A673 (cell line): ENCODE data around the gene PGP. TPM values are rescaled to one million over a fixed set of nuclear protein-coding genes. Genes with fewer than 3 reads are reported as not detected.

Experiments
- BruUV-seq: library from RNA; stranded (reverse); fragments of 400-500 nt; replicated peaks from 2 replicates; lab custom pipeline; 2021; lab: Mats Ljungman, UMichigan
- CTCF ChIA-PET: fragments of 300-600 bp; sonication (Branson Sonifier 250); formaldehyde crosslinking; loops from one replicate; lab custom pipeline; 2022; ENCODE audit warnings: antibody characterized with exemption; lab: Charles Lee
- POLR2A ChIA-PET: fragments of 300-600 bp; sonication (Branson Sonifier 250); formaldehyde crosslinking; loops from one replicate; lab custom pipeline; 2022; ENCODE audit warnings: antibody characterized with exemption; ENCODE audit not compliant: low non-redundant PET; lab: Charles Lee
- DNase-seq: peaks from one replicate; pipeline ENCODE4 v3.0.0-alpha.2; 2015; ENCODE audit warnings: low spot score
- H3K27ac ChIP-seq: fragments of 200-600 bp; sonication (generic); 2 replicates; pipeline ENCODE4 v1.5.1; 2016; ENCODE audit warnings: mixed run types, low read depth, mild to moderate bottlenecking, mixed read lengths, antibody characterized with exemption, low read length; ENCODE audit not compliant: poor library complexity, severe bottlenecking
- H3K27me3 ChIP-seq: fragments of 200-600 bp; sonication (generic); replicated peaks from 2 replicates; pipeline ENCODE4 v1.6.1; 2017; ENCODE audit warnings: mixed run types, low read depth, mild to moderate bottlenecking, mixed read lengths, antibody characterized with exemption, low read length; ENCODE audit not compliant: insufficient read depth, poor library complexity
- H3K36me3 ChIP-seq: fragments of 200-600 bp; sonication (generic); 2 replicates; pipeline ENCODE4 v1.6.1; 2016; ENCODE audit warnings: mixed run types, mild to moderate bottlenecking, mixed read lengths, antibody characterized with exemption, low read length; ENCODE audit not compliant: insufficient read depth, poor library complexity, severe bottlenecking
- H3K4me1 ChIP-seq: fragments of 200-600 bp; sonication (generic); 2 replicates; pipeline ENCODE4 v1.6.1; 2017; ENCODE audit warnings: mixed run types, mild to moderate bottlenecking, mixed read lengths, antibody characterized with exemption, low read length; ENCODE audit not compliant: insufficient read depth, poor library complexity, severe bottlenecking
- H3K4me3 ChIP-seq: fragments of 200-600 bp; sonication (generic); 2 replicates; pipeline ENCODE4 v1.5.1; 2016; ENCODE audit warnings: low read depth, mixed run types, mild to moderate bottlenecking, mixed read lengths, low read length; ENCODE audit not compliant: poor library complexity, severe bottlenecking
- H3K9me3 ChIP-seq: fragments of 200-600 bp; sonication (generic); 2 replicates; pipeline ENCODE4 v1.6.1; 2016; ENCODE audit warnings: mixed run types, low read depth, mild to moderate bottlenecking, mixed read lengths, antibody characterized with exemption, low read length; ENCODE audit not compliant: poor library complexity, severe bottlenecking
- EZH2 ChIP-seq: fragments of 200-600 bp; sonication (generic); IDR thresholded peaks from 2 replicates; pipeline ENCODE4 v1.6.1; 2017; ENCODE audit warnings: borderline replicate concordance, low read depth, mild to moderate bottlenecking, mixed read lengths, antibody characterized with exemption, low read length; ENCODE audit not compliant: poor library complexity, severe bottlenecking
- intact Hi-C: fragments of 100-400 bp; cut with micrococcal nuclease; formaldehyde crosslinking; loops from one replicate; pipeline ENCODE4 v1.10.0; 2022; ENCODE audit not compliant: unreplicated experiment
- total RNA-seq: library from RNA; stranded (reverse); gene quantifications from 2 replicates; pipeline ENCODE4 v1.2.3, GENCODE V29; 2021
- TF ChIP-seq, protein P1 (sequence below): fragments of 300-800, 200-600 bp; sonication (generic); conservative IDR thresholded peaks from 2 replicates; pipeline ENCODE4 v1.5.1; 2017; ENCODE audit warnings: low read depth, mild to moderate bottlenecking, antibody characterized with exemption, low read length, moderate library complexity, mixed read lengths

Gene PGP
- total RNA-seq, 1 experiment from 2014 or later, result 26.5 TPM

- Histone ChIP-seq H3K27ac (no peak overlapping the region), H3K27me3 (no peaks in the 10 kb centered on the region), H3K36me3 (peaks cover 10% of the 10 kb centered on the region), H3K4me3 (no peak overlapping the region), H3K9me3 (no peaks in the 10 kb centered on the region), H3K4me1 (no peaks in the 10 kb centered on the region)
- no TSS peak for BruUV-seq
- ChIA-PET CTCF (no interaction called here), POLR2A (no interaction called here)
- no peak for DNase-seq
- TF ChIP-seq, protein P1, sequence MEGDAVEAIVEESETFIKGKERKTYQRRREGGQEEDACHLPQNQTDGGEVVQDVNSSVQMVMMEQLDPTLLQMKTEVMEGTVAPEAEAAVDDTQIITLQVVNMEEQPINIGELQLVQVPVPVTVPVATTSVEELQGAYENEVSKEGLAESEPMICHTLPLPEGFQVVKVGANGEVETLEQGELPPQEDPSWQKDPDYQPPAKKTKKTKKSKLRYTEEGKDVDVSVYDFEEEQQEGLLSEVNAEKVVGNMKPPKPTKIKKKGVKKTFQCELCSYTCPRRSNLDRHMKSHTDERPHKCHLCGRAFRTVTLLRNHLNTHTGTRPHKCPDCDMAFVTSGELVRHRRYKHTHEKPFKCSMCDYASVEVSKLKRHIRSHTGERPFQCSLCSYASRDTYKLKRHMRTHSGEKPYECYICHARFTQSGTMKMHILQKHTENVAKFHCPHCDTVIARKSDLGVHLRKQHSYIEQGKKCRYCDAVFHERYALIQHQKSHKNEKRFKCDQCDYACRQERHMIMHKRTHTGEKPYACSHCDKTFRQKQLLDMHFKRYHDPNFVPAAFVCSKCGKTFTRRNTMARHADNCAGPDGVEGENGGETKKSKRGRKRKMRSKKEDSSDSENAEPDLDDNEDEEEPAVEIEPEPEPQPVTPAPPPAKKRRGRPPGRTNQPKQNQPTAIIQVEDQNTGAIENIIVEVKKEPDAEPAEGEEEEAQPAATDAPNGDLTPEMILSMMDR, result no peak
- no peak for TF ChIP-seq EZH2
- intact Hi-C loops, result no loop called here
Measured at GRCh38 chr16:2165861-2166260, 48.8 kb downstream of the PGP start.

DNA sequence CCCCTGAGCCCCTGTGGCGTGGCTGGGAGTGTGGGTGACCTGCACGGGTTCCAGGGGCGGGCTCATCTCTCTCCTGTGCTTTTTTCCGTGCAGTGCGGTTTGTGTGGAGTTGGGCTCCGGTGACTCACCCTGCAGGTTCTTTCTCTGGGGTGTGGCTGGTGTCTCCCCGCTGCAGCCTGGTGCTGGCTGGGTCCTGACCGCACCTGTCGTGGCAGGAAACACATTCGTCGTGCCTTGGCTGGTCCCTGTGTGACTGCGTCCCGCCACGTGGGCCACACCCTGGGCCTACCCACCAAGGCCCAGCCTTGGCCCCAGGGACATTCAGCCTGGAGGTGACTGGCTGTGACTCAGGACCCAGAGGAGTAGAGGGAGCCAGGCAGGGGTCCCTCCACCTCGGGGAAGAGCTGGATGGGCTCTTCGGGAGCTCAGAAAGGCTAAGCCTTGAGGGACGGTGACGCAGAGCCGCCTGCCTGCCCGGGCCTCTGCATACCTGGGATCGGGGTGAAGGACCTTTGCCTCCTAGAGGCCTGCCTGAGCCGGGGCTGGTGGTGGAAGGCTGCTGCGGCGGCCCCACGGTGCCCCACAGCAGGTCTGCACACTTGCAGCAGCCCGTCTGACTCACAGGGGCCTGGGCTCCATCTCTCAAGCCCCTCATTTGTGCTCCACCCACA, 51.3 kb downstream of the PGP start:
- TF ChIP-seq, protein P1, result no peak
- no peak for TF ChIP-seq EZH2
- POLR2A ChIA-PET, result no interaction called here
- intact Hi-C loops, result no loop called here
- Histone ChIP-seq H3K27me3 (no peaks in the 10 kb centered on the region), H3K27ac (no peak overlapping the region), H3K36me3 (peaks cover 6% of the 10 kb centered on the region), H3K4me1 (peaks cover 16% of the 10 kb centered on the region), H3K4me3 (no peak overlapping the region), H3K9me3 (no peaks in the 10 kb centered on the region)
- BruUV-seq, result no TSS peak
- DNase-seq, result no peak
- CTCF ChIA-PET, result no interaction called here

- CTCF ChIA-PET, result no interaction called here
Measured at GRCh38 chr16:2162676-2163118, 51.9 kb downstream of the PGP start.

More at GRCh38 chr16:2162676-2163118, 51.9 kb downstream of the PGP start:
- DNase-seq, result no peak
- TF ChIP-seq EZH2, result no peak
- TF ChIP-seq, protein P1, result no peak
- BruUV-seq, result no TSS peak
- H3K36me3 ChIP-seq, result peaks cover 6% of the 10 kb centered on the region
- H3K4me3 ChIP-seq, result no peak overlapping the region
- no peaks in the 10 kb centered on the region for H3K9me3 ChIP-seq
- H3K27me3 ChIP-seq, result no peaks in the 10 kb centered on the region
- no peak overlapping the region for H3K27ac ChIP-seq
- POLR2A ChIA-PET, result interaction anchor here (0.5 kb wide), 1 partner anchor 106 kb away, joined by 8 read pairs; no protein-coding TSS in a partner anchor
- intact Hi-C loops, result no loop called here
- peaks cover 19% of the 10 kb centered on the region for H3K4me1 ChIP-seq
